Measurements from ENCODE around the gene LRRC56.

LRRC56 gene

DNA sequence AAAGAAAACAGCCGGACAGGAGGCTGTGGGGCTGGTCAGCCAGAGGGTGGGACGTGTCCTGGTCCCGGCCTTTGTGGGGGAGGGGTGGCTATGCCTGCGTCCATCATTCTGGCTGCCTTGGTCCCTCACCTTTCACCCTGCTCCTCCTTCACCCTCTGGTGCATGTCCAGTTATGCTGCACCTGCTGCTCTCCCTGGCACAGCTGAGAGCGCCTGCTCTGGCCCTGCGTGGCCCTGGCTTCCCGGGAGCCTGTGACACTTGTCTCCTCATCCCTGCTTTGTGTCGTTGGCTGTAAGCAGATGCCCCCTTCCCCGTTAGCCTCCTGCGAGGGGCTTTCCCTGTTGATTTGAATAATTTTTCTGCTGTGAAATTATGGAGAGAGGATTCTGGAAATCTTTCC is 55.6 kb downstream of the LRRC56 start:
- peaks cover 59 to 97% of the 10 kb centered on the region in 2 donors for H3K36me3 ChIP-seq (replicated peaks in 1 of 2; ENCODE audit: control insufficient read depth in 2 of 2, insufficient read depth in 2 of 2, low read length in 2 of 2)
- H3K9me3 ChIP-seq (replicated peaks in 1 of 2; ENCODE audit: control insufficient read depth in 2 of 2, insufficient read depth in 1 of 2, low read depth in 1 of 2, low read length in 2 of 2), result no peaks in the 10 kb centered on the region
- WGBS, 2 donors (ENCODE audit: extremely low coverage in 2 of 2, insufficient read length in 2 of 2, insufficient replicate concordance in 1 of 2), result no CpG with 5 or more reads among the region's 10 CpGs
- H3K4ac ChIP-seq (ENCODE audit: low read length), result no peak overlapping the region
- no peak overlapping the region for H2BK120ac ChIP-seq (ENCODE audit: low read depth, low read length)
- no peak overlapping the region for H3K9ac ChIP-seq (ENCODE audit: low read depth, low read length, poor library complexity)
- no peak overlapping the region for H4K91ac ChIP-seq (ENCODE audit: low read depth, low read length, poor library complexity)
- H3K79me1 ChIP-seq (ENCODE audit: low read depth, low read length), result peaks cover 2% of the 10 kb centered on the region
- H2BK15ac ChIP-seq (ENCODE audit: low read length), result no peak overlapping the region
- no peak for DNase-seq (ENCODE audit: low spot score)
- no peaks in the 10 kb centered on the region for H3K4me1 ChIP-seq (ENCODE audit: control insufficient read depth in 2 of 2, insufficient read depth in 1 of 2, low read depth in 1 of 2, low read length in 2 of 2)
- H3K18ac ChIP-seq (ENCODE audit: low read length), result no peak overlapping the region
- no peaks in the 10 kb centered on the region for H3K27me3 ChIP-seq (ENCODE audit: control insufficient read depth in 3 of 3, insufficient read depth in 3 of 3, low read depth in 1 of 3, low read length in 3 of 3)
- H2AK5ac ChIP-seq (ENCODE audit: low read depth, low read length), result no peak overlapping the region
- no peak overlapping the region for H2AFZ ChIP-seq (ENCODE audit: low read length)
- no peak overlapping the region for H3K4me3 ChIP-seq (ENCODE audit: low read length in 2 of 2)
- H2BK5ac ChIP-seq (ENCODE audit: low read length), result no peak overlapping the region
- H3K23ac ChIP-seq (ENCODE audit: low read depth, low read length, poor library complexity), result no peak overlapping the region
- H2BK12ac ChIP-seq (ENCODE audit: low read length), result no peak overlapping the region
- no peak overlapping the region for H3K4me2 ChIP-seq (ENCODE audit: insufficient read depth, low read length, poor library complexity, severe bottlenecking)
- no peak overlapping the region for H4K8ac ChIP-seq (ENCODE audit: low read depth, low read length)
- no peak overlapping the region for H3K27ac ChIP-seq (replicated peaks; ENCODE audit: low read length)
- no peak overlapping the region for H3K14ac ChIP-seq (ENCODE audit: low read length)

DNA sequence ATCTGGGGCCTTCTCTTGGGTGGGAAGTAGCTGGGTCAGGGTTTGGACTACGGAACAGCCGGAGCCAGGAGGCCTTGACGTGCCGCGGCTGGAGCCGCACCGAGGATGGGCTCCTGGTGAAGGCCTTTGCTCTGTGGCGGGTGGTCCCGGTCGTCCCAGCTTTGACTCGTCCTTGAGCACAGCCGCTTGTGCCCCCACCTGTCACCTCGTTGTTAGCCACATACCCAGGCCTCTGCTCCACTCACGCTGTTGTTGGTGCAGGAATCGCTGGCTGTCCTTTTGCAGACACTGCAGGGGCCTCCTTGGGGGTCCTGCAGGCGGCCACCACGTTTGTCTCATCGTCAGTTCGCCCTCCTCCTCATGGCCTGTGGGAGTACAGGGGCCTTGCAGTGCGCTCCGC is 56.0 kb downstream of the LRRC56 start:
- Histone ChIP-seq H2BK15ac (ENCODE audit: low read length) (no peak overlapping the region), H2AFZ (ENCODE audit: low read length) (no peak overlapping the region), H2BK12ac (ENCODE audit: low read length) (no peak overlapping the region), H3K9me3 (replicated peaks in 1 of 2; ENCODE audit: control insufficient read depth in 2 of 2, insufficient read depth in 1 of 2, low read depth in 1 of 2, low read length in 2 of 2) (no peaks in the 10 kb centered on the region), H3K27ac (replicated peaks; ENCODE audit: low read length) (no peak overlapping the region), H4K91ac (ENCODE audit: low read depth, low read length, poor library complexity) (no peak overlapping the region), H3K4ac (ENCODE audit: low read length) (no peak overlapping the region), H3K27me3 (ENCODE audit: control insufficient read depth in 3 of 3, insufficient read depth in 3 of 3, low read depth in 1 of 3, low read length in 3 of 3) (no peaks in the 10 kb centered on the region), H3K4me3 (ENCODE audit: low read length in 2 of 2) (no peak overlapping the region), H3K4me2 (ENCODE audit: insufficient read depth, low read length, poor library complexity, severe bottlenecking) (no peak overlapping the region), H3K36me3 (replicated peaks in 1 of 2; ENCODE audit: control insufficient read depth in 2 of 2, insufficient read depth in 2 of 2, low read length in 2 of 2) (peaks cover 61 to 97% of the 10 kb centered on the region in 2 donors), H3K9ac (ENCODE audit: low read depth, low read length, poor library complexity) (no peak overlapping the region), H2BK120ac (ENCODE audit: low read depth, low read length) (no peak overlapping the region), H3K79me1 (ENCODE audit: low read depth, low read length) (peaks cover 4% of the 10 kb centered on the region), H2BK5ac (ENCODE audit: low read length) (no peak overlapping the region), H2AK5ac (ENCODE audit: low read depth, low read length) (no peak overlapping the region), H3K18ac (ENCODE audit: low read length) (no peak overlapping the region), H3K4me1 (ENCODE audit: control insufficient read depth in 2 of 2, insufficient read depth in 1 of 2, low read depth in 1 of 2, low read length in 2 of 2) (no peaks in the 10 kb centered on the region), H4K8ac (ENCODE audit: low read depth, low read length) (no peak overlapping the region), H3K14ac (ENCODE audit: low read length) (no peak overlapping the region), H3K23ac (ENCODE audit: low read depth, low read length, poor library complexity) (no peak overlapping the region)
- no CpG with 5 or more reads among the region's 21 CpGs for WGBS, 2 donors (ENCODE audit: extremely low coverage in 2 of 2, insufficient read length in 2 of 2, insufficient replicate concordance in 1 of 2)
- no peak for DNase-seq (ENCODE audit: low spot score)

DNA sequence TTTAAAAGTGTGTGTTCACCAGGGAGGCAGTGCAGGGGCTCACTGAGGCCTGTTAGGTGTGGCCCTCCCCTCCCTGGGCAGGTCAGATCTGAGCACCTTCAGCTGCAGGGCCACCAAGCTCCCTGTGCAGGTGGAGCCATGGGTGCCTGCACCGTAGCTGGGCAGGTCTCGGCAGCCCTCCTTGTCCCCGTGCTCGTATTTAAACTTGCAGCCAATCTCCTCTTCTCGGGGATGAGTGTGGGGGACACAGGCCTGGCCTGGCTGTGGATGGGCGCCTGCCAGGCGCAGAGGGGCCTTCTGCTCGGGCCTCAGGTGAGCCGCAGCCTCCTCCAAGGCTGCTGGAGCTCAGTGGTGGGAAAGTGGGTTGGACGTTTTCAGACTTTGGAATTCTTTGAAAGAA is 58.1 kb downstream of the LRRC56 start:
- H4K8ac ChIP-seq (ENCODE audit: low read depth, low read length), result no peak overlapping the region
- H3K36me3 ChIP-seq (replicated peaks in 1 of 2; ENCODE audit: control insufficient read depth in 2 of 2, insufficient read depth in 2 of 2, low read length in 2 of 2), result peaks cover 60 to 96% of the 10 kb centered on the region in 2 donors
- H2AK5ac ChIP-seq (ENCODE audit: low read depth, low read length), result no peak overlapping the region
- no CpG with 5 or more reads among the region's 10 CpGs for WGBS, 2 donors (ENCODE audit: extremely low coverage in 2 of 2, insufficient read length in 2 of 2, insufficient replicate concordance in 1 of 2)
- H2BK15ac ChIP-seq (ENCODE audit: low read length), result no peak overlapping the region
- no peak for DNase-seq (ENCODE audit: low spot score)
- H3K27me3 ChIP-seq (ENCODE audit: control insufficient read depth in 3 of 3, insufficient read depth in 3 of 3, low read depth in 1 of 3, low read length in 3 of 3), result no peaks in the 10 kb centered on the region
- H2BK120ac ChIP-seq (ENCODE audit: low read depth, low read length), result no peak overlapping the region
- H2AFZ ChIP-seq (ENCODE audit: low read length), result no peak overlapping the region
- no peak overlapping the region for H3K4me3 ChIP-seq (ENCODE audit: low read length in 2 of 2)
- no peaks in the 10 kb centered on the region for H3K4me1 ChIP-seq (ENCODE audit: control insufficient read depth in 2 of 2, insufficient read depth in 1 of 2, low read depth in 1 of 2, low read length in 2 of 2)
- H4K91ac ChIP-seq (ENCODE audit: low read depth, low read length, poor library complexity), result no peak overlapping the region
- H3K79me1 ChIP-seq (ENCODE audit: low read depth, low read length), result peaks cover 6% of the 10 kb centered on the region
- no peak overlapping the region for H3K27ac ChIP-seq (replicated peaks; ENCODE audit: low read length)
- no peak overlapping the region for H2BK5ac ChIP-seq (ENCODE audit: low read length)
- H3K18ac ChIP-seq (ENCODE audit: low read length), result peak overlapping the region; percentile 8
- H3K4me2 ChIP-seq (ENCODE audit: insufficient read depth, low read length, poor library complexity, severe bottlenecking), result no peak overlapping the region
- no peak overlapping the region for H2BK12ac ChIP-seq (ENCODE audit: low read length)
- peak overlapping the region; percentile 66 for H3K4ac ChIP-seq (ENCODE audit: low read length)
- H3K23ac ChIP-seq (ENCODE audit: low read depth, low read length, poor library complexity), result peak overlapping the region; percentile 55
- peak overlapping the region; percentile 8 for H3K14ac ChIP-seq (ENCODE audit: low read length)
- H3K9ac ChIP-seq (ENCODE audit: low read depth, low read length, poor library complexity), result peak overlapping the region; percentile 12
- H3K9me3 ChIP-seq (replicated peaks in 1 of 2; ENCODE audit: control insufficient read depth in 2 of 2, insufficient read depth in 1 of 2, low read depth in 1 of 2, low read length in 2 of 2), result no peaks in the 10 kb centered on the region

DNA sequence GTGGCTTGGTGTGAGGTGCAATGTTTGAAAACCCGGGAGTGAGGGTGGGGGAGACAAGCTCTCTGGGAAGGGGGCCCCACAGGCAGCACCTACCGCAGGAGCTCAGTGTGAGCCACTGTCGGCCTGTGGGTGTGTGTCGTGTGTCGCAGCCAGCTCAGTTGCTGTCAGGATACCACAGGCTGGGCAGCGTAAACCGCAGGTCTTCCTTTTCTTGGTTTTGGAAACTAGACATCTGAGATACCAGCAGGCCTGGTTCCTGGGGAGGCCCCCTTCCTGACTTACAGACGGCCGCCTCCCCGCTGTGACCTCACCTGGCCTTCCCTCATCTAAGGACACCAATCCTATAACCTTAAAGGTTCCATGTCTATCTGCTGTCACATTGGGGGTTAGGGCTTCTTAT is 59.0 kb downstream of the LRRC56 start:
- Histone ChIP-seq H3K4me3 (ENCODE audit: low read length in 2 of 2) (no peak overlapping the region), H2BK5ac (ENCODE audit: low read length) (no peak overlapping the region), H3K4me1 (ENCODE audit: control insufficient read depth in 2 of 2, insufficient read depth in 1 of 2, low read depth in 1 of 2, low read length in 2 of 2) (no peaks in the 10 kb centered on the region), H3K14ac (ENCODE audit: low read length) (no peak overlapping the region), H2AK5ac (ENCODE audit: low read depth, low read length) (no peak overlapping the region), H2BK12ac (ENCODE audit: low read length) (no peak overlapping the region), H3K18ac (ENCODE audit: low read length) (no peak overlapping the region), H3K36me3 (replicated peaks in 1 of 2; ENCODE audit: control insufficient read depth in 2 of 2, insufficient read depth in 2 of 2, low read length in 2 of 2) (peaks cover 60 to 92% of the 10 kb centered on the region in 2 donors), H2BK120ac (ENCODE audit: low read depth, low read length) (no peak overlapping the region), H4K91ac (ENCODE audit: low read depth, low read length, poor library complexity) (no peak overlapping the region), H3K4me2 (ENCODE audit: insufficient read depth, low read length, poor library complexity, severe bottlenecking) (no peak overlapping the region), H3K27me3 (ENCODE audit: control insufficient read depth in 3 of 3, insufficient read depth in 3 of 3, low read depth in 1 of 3, low read length in 3 of 3) (no peaks in the 10 kb centered on the region), H3K4ac (ENCODE audit: low read length) (no peak overlapping the region), H4K8ac (ENCODE audit: low read depth, low read length) (no peak overlapping the region), H3K9ac (ENCODE audit: low read depth, low read length, poor library complexity) (no peak overlapping the region), H3K23ac (ENCODE audit: low read depth, low read length, poor library complexity) (no peak overlapping the region), H2AFZ (ENCODE audit: low read length) (no peak overlapping the region), H2BK15ac (ENCODE audit: low read length) (no peak overlapping the region), H3K9me3 (replicated peaks in 1 of 2; ENCODE audit: control insufficient read depth in 2 of 2, insufficient read depth in 1 of 2, low read depth in 1 of 2, low read length in 2 of 2) (no peaks in the 10 kb centered on the region), H3K79me1 (ENCODE audit: low read depth, low read length) (peaks cover 6% of the 10 kb centered on the region), H3K27ac (replicated peaks; ENCODE audit: low read length) (no peak overlapping the region)
- no CpG with 5 or more reads among the region's 10 CpGs for WGBS, 2 donors (ENCODE audit: extremely low coverage in 2 of 2, insufficient read length in 2 of 2, insufficient replicate concordance in 1 of 2)
- no peak for DNase-seq (ENCODE audit: low spot score)

All from neuronal stem cell (in vitro differentiated cells).